ENCODE measurements around the gene NYAP2. TPM values are rescaled to one million over a fixed set of nuclear protein-coding genes. Genes with fewer than 3 reads are reported as not detected.

Gene NYAP2
- total RNA-seq, 1 donor from 2014 or later: 0.14 TPM

- Mint-ChIP-seq H3K36me3 (ENCODE audit: low read depth, unreplicated experiment) (no peaks in the 10 kb centered on the region), H3K9me3 (ENCODE audit: unreplicated experiment) (peaks cover 3% of the 10 kb centered on the region), H3K27me3 (ENCODE audit: low read depth, unreplicated experiment) (peaks cover 3% of the 10 kb centered on the region), H3K4me1 (ENCODE audit: low read depth, unreplicated experiment) (no peaks in the 10 kb centered on the region), H3K27ac (ENCODE audit: unreplicated experiment) (no peak overlapping the region), H3K4me3 (ENCODE audit: unreplicated experiment) (no peak overlapping the region)
- Histone ChIP-seq H3K4me2 (ENCODE audit: low read length) (no peak overlapping the region), H3K9me3 (ENCODE audit: insufficient read depth, low read depth, low read length) (no peaks in the 10 kb centered on the region), H3K27ac (ENCODE audit: low read depth, low read length) (no peak overlapping the region), H3K27me3 (ENCODE audit: insufficient read depth, low read length) (no peaks in the 10 kb centered on the region), H3K79me2 (ENCODE audit: insufficient read depth, low read length) (no peaks in the 10 kb centered on the region), H2AFZ (ENCODE audit: low read depth, low read length) (no peak overlapping the region), H4K20me1 (ENCODE audit: insufficient read depth, low read length) (no peaks in the 10 kb centered on the region), H3K4me3 (ENCODE audit: insufficient read depth, low read depth, low read length) (no peak overlapping the region), H3K4me1 (ENCODE audit: insufficient read depth, low read length) (no peaks in the 10 kb centered on the region), H3K9ac (ENCODE audit: low read length) (no peak overlapping the region), H3K36me3 (ENCODE audit: insufficient read depth, low read length) (no peaks in the 10 kb centered on the region)
- FAIRE-seq (no peak), DNase-seq (ENCODE audit: low read depth) (no peak)
- TF ChIP-seq CTCF (IDR thresholded peaks at IDR 0.05; ENCODE audit: insufficient read depth, low read depth, low read length) (no peak), EZH2 (IDR thresholded peaks at IDR 0.05; ENCODE audit: insufficient read depth, low read length) (no peak)
Observed at GRCh38 chr2:225534037-225534436, 134.5 kb downstream of the NYAP2 start.

- Histone ChIP-seq H2AFZ (ENCODE audit: low read depth, low read length) (no peak overlapping the region), H3K36me3 (ENCODE audit: insufficient read depth, low read length) (no peaks in the 10 kb centered on the region), H3K4me3 (ENCODE audit: insufficient read depth, low read depth, low read length) (no peak overlapping the region), H3K4me1 (ENCODE audit: insufficient read depth, low read length) (no peaks in the 10 kb centered on the region), H4K20me1 (ENCODE audit: insufficient read depth, low read length) (no peaks in the 10 kb centered on the region), H3K9ac (ENCODE audit: low read length) (no peak overlapping the region), H3K79me2 (ENCODE audit: insufficient read depth, low read length) (no peaks in the 10 kb centered on the region), H3K27me3 (ENCODE audit: insufficient read depth, low read length) (no peaks in the 10 kb centered on the region), H3K4me2 (ENCODE audit: low read length) (no peak overlapping the region), H3K9me3 (ENCODE audit: insufficient read depth, low read depth, low read length) (no peaks in the 10 kb centered on the region), H3K27ac (ENCODE audit: low read depth, low read length) (no peak overlapping the region)
- Mint-ChIP-seq H3K27ac (ENCODE audit: unreplicated experiment) (no peak overlapping the region), H3K36me3 (ENCODE audit: low read depth, unreplicated experiment) (no peaks in the 10 kb centered on the region), H3K9me3 (ENCODE audit: unreplicated experiment) (peaks cover 3% of the 10 kb centered on the region), H3K27me3 (ENCODE audit: low read depth, unreplicated experiment) (peaks cover 3% of the 10 kb centered on the region), H3K4me3 (ENCODE audit: unreplicated experiment) (no peak overlapping the region), H3K4me1 (ENCODE audit: low read depth, unreplicated experiment) (no peaks in the 10 kb centered on the region)
- DNase-seq (ENCODE audit: low read depth) (no peak), FAIRE-seq (no peak)
- no peak for TF ChIP-seq CTCF (IDR thresholded peaks at IDR 0.05; ENCODE audit: insufficient read depth, low read depth, low read length)
- TF ChIP-seq EZH2 (IDR thresholded peaks at IDR 0.05; ENCODE audit: insufficient read depth, low read length): no peak
Observed at GRCh38 chr2:225534697-225535096, 135.2 kb downstream of the NYAP2 start.

GRCh38 chr2:225536036-225536435 lies 136.5 kb downstream of the NYAP2 start:
- H3K27ac Mint-ChIP-seq (ENCODE audit: unreplicated experiment): no peak overlapping the region
- no peaks in the 10 kb centered on the region for H3K36me3 Mint-ChIP-seq (ENCODE audit: low read depth, unreplicated experiment)
- Histone ChIP-seq H3K27ac (ENCODE audit: low read depth, low read length) (no peak overlapping the region), H3K4me1 (ENCODE audit: insufficient read depth, low read length) (no peaks in the 10 kb centered on the region), H3K27me3 (ENCODE audit: insufficient read depth, low read length) (no peaks in the 10 kb centered on the region), H2AFZ (ENCODE audit: low read depth, low read length) (no peak overlapping the region), H4K20me1 (ENCODE audit: insufficient read depth, low read length) (no peaks in the 10 kb centered on the region), H3K79me2 (ENCODE audit: insufficient read depth, low read length) (no peaks in the 10 kb centered on the region), H3K4me2 (ENCODE audit: low read length) (no peak overlapping the region), H3K9ac (ENCODE audit: low read length) (no peak overlapping the region), H3K9me3 (ENCODE audit: insufficient read depth, low read depth, low read length) (no peaks in the 10 kb centered on the region), H3K4me3 (ENCODE audit: insufficient read depth, low read depth, low read length) (no peak overlapping the region), H3K36me3 (ENCODE audit: insufficient read depth, low read length) (no peaks in the 10 kb centered on the region)
- DNase-seq (ENCODE audit: low read depth): no peak
- H3K4me1 Mint-ChIP-seq (ENCODE audit: low read depth, unreplicated experiment): no peaks in the 10 kb centered on the region
- TF ChIP-seq EZH2 (IDR thresholded peaks at IDR 0.05; ENCODE audit: insufficient read depth, low read length): no peak
- TF ChIP-seq CTCF (IDR thresholded peaks at IDR 0.05; ENCODE audit: insufficient read depth, low read depth, low read length): no peak
- no peak overlapping the region for H3K4me3 Mint-ChIP-seq (ENCODE audit: unreplicated experiment)
- no peak for FAIRE-seq
- no peaks in the 10 kb centered on the region for H3K27me3 Mint-ChIP-seq (ENCODE audit: low read depth, unreplicated experiment)
- H3K9me3 Mint-ChIP-seq (ENCODE audit: unreplicated experiment): peaks cover 3% of the 10 kb centered on the region
